HG03442 (cell line): ENCODE results near the gene SCAP.

Experiments
- ATAC-seq: cut with Tn5 transposase; IDR thresholded peaks from one replicate; pipeline ENCODE4 v1.9.1; 2021; ENCODE audit warnings: mild to moderate bottlenecking, moderate library complexity; ENCODE audit not compliant: unreplicated experiment

SCAP gene

GRCh38 chr3:47404431-47404876 lies 71.3 kb downstream of the SCAP start:
- no peak for ATAC-seq

GRCh38 chr3:47399531-47400270 lies 76.0 kb downstream of the SCAP start:
- no peak for ATAC-seq

GRCh38 chr3:47399016-47399415 lies 76.7 kb downstream of the SCAP start:
- ATAC-seq = no peak

GRCh38 chr3:47398228-47398627 lies 77.5 kb downstream of the SCAP start:
- ATAC-seq = no peak

- no peak for ATAC-seq
Observed at GRCh38 chr3:47394881-47395280, 80.9 kb downstream of the SCAP start.

GRCh38 chr3:47394140-47394870 lies 81.4 kb downstream of the SCAP start:
- ATAC-seq = no peak

GRCh38 chr3:47392933-47393332 lies 82.8 kb downstream of the SCAP start:
- no peak for ATAC-seq

GRCh38 chr3:47385796-47386195 lies 89.9 kb downstream of the SCAP start:
- no peak for ATAC-seq

- no peak for ATAC-seq
Observed at GRCh38 chr3:47385007-47385406, 90.7 kb downstream of the SCAP start.

GRCh38 chr3:47384425-47384824 lies 91.3 kb downstream of the SCAP start:
- no peak for ATAC-seq

- peak; percentile 45 for ATAC-seq
Observed at GRCh38 chr3:47381317-47382157, 94.2 kb downstream of the SCAP start.

GRCh38 chr3:47380601-47381316 lies 95.0 kb downstream of the SCAP start, which contains the start of gene PTPN23:
TSS of gene PTPN23 (plus strand) at chr3:47381021. CDS start at chr3:47381097, 76 bp downstream.
- peak; percentile 81 for ATAC-seq

- ATAC-seq = peak; percentile 5
Observed at GRCh38 chr3:47380026-47380600, 95.6 kb downstream of the SCAP start.

- ATAC-seq = no peak
Observed at GRCh38 chr3:47379411-47379899, 96.3 kb downstream of the SCAP start.

- no peak for ATAC-seq
Observed at GRCh38 chr3:47378869-47379268, 96.9 kb downstream of the SCAP start.

GRCh38 chr3:47377186-47377585 lies 98.6 kb downstream of the SCAP start:
- no peak for ATAC-seq

- ATAC-seq = no peak
Observed at GRCh38 chr3:47376393-47376792, 99.3 kb downstream of the SCAP start.

- ATAC-seq = no peak
Observed at GRCh38 chr3:47374587-47374986, 101.2 kb downstream of the SCAP start.

- ATAC-seq = no peak
Observed at GRCh38 chr3:47370887-47371697, 104.6 kb downstream of the SCAP start.
